Hepatocyte (in vitro differentiated cells): ENCODE results near the gene MSI1. TPM values are rescaled to one million over a fixed set of nuclear protein-coding genes. Genes with fewer than 3 reads are reported as not detected.

Experiments
- DNase-seq: peaks from one replicate; pipeline ENCODE4 v3.0.0-alpha.2; 2016; ENCODE audit warnings: low spot score
- H2AFZ ChIP-seq: fragments of 200-600 bp; sonication (generic); 2 replicates; pipeline ENCODE4 v1.6.0; 2016; ENCODE audit warnings: antibody characterized with exemption, mild to moderate bottlenecking
- H3K27ac ChIP-seq: fragments of 200-600 bp; sonication (generic); 2 replicates; pipeline ENCODE4 v1.5.1; 2016; ENCODE audit warnings: mild to moderate bottlenecking
- H3K27me3 ChIP-seq: fragments of 200-600 bp; sonication (generic); 2 replicates; pipeline ENCODE4 v1.6.1; 2016
- H3K36me3 ChIP-seq: fragments of 200-600 bp; sonication (generic); replicated peaks from 2 replicates; pipeline ENCODE4 v1.5.1; 2016; ENCODE audit warnings: low read depth; ENCODE audit not compliant: insufficient read depth
- H3K4me1 ChIP-seq: fragments of 200-600 bp; sonication (generic); 2 replicates; pipeline ENCODE4 v1.5.1; 2016; ENCODE audit warnings: mild to moderate bottlenecking, moderate library complexity; ENCODE audit not compliant: insufficient read depth
- H3K4me2 ChIP-seq: fragments of 200-600 bp; sonication (generic); 2 replicates; pipeline ENCODE4 v1.6.0; 2016
- H3K4me3 ChIP-seq: fragments of 200-600 bp; sonication (generic); 2 replicates; pipeline ENCODE4 v1.5.1; 2016; ENCODE audit warnings: mild to moderate bottlenecking
- H3K79me2 ChIP-seq: fragments of 200-600 bp; sonication (generic); 2 replicates; pipeline ENCODE4 v1.6.0; 2017; ENCODE audit warnings: mild to moderate bottlenecking
- H3K9me2 ChIP-seq: fragments of 200-600 bp; sonication (generic); replicated peaks from 2 replicates; pipeline ENCODE4 v1.6.0; 2017; ENCODE audit warnings: mild to moderate bottlenecking; ENCODE audit not compliant: insufficient read depth
- H3K9me3 ChIP-seq: fragments of 200-600 bp; sonication (generic); 2 replicates; pipeline ENCODE4 v1.5.1; 2016; ENCODE audit warnings: low read depth, mild to moderate bottlenecking
- H4K20me1 ChIP-seq: fragments of 200-600 bp; sonication (generic); 2 replicates; pipeline ENCODE4 v1.6.0; 2016; ENCODE audit warnings: mild to moderate bottlenecking; ENCODE audit not compliant: insufficient read depth, poor library complexity, severe bottlenecking
- CTCF ChIP-seq: fragments of 200-600 bp; sonication (generic); IDR thresholded peaks from 2 replicates; pipeline ENCODE4 v1.5.1; 2016; ENCODE audit warnings: antibody characterized with exemption, mild to moderate bottlenecking; ENCODE audit not compliant: poor library complexity
- EZH2 ChIP-seq: fragments of 200-600 bp; sonication (generic); IDR thresholded peaks from 2 replicates; pipeline ENCODE4 v1.6.1; 2016; ENCODE audit warnings: antibody characterized with exemption, mild to moderate bottlenecking, borderline replicate concordance
- EZH2phosphoT487 ChIP-seq: fragments of 200-600 bp; sonication (generic); IDR thresholded peaks from one replicate; pipeline ENCODE4 v1.6.1; 2018; ENCODE audit warnings: antibody characterized with exemption, mild to moderate bottlenecking, low read depth, moderate library complexity; ENCODE audit not compliant: unreplicated experiment, severe bottlenecking
- WGBS: methylation state at CpG from one replicate; pipeline ENCODE4 v1.1.6; 2016; ENCODE audit warnings: low lambda C conversion rate; ENCODE audit errors: missing lambda C conversion rate; 5-methylcytosine and 5-hydroxymethylcytosine counted together
- polyA plus RNA-seq: library from polyadenylated mRNA; unstranded; fragments of >200 nt; fragmentation: Nextera tagmentation; extraction: Ambion mirVana; gene quantifications from 2 replicates; pipeline ENCODE4 v1.2.1, GENCODE V29; 2016
- total RNA-seq: library from RNA; depleted of rRNA; stranded (reverse); fragments of >200 nt; gene quantifications from 2 replicates; pipeline ENCODE4 v1.2.3, GENCODE V29; 2014

MSI1 gene
- total RNA-seq (2.2 and 9.3 TPM in 2 replicates), polyA plus RNA-seq (4.4 and 5.6 TPM in 2 replicates)

- WGBS, result 0% methylated on average over 5 of the region's 119 CpGs
- TF ChIP-seq EZH2phosphoT487, result no peak
- TF ChIP-seq EZH2, result no peak
- TF ChIP-seq CTCF, result no peak
- peaks cover 27% of the 10 kb centered on the region for H3K4me1 ChIP-seq
Measured at GRCh38 chr12:120368789-120369602, at the start of gene MSI1. TSS of gene MSI1 (minus strand) at chr12:120369164. CDS start at chr12:120369091, 73 bp downstream.

GRCh38 chr12:120417917-120418580, 49.1 kb upstream of the MSI1 start:
- Histone ChIP-seq H3K36me3 (no peaks in the 10 kb centered on the region), H2AFZ (no peak overlapping the region), H3K79me2 (no peaks in the 10 kb centered on the region), H3K4me3 (no peak overlapping the region), H3K4me1 (peaks cover 6% of the 10 kb centered on the region), H4K20me1 (no peaks in the 10 kb centered on the region), H3K27ac (no peak overlapping the region), H3K4me2 (no peak overlapping the region), H3K9me2 (no peaks in the 10 kb centered on the region), H3K27me3 (no peaks in the 10 kb centered on the region), H3K9me3 (no peaks in the 10 kb centered on the region)
- TF ChIP-seq CTCF (no peak), EZH2phosphoT487 (no peak), EZH2 (no peak)
- WGBS, result 90% methylated on average over 4 of the region's 4 CpGs
- DNase-seq, result no peak

More at GRCh38 chr12:120368789-120369602, at the start of gene MSI1:
- H3K27ac ChIP-seq, result no peak within 1 kb of the TSS
- peaks cover 29% of the 10 kb centered on the region for H3K27me3 ChIP-seq
- H3K36me3 ChIP-seq, result no peaks in the 10 kb centered on the region
- peak within 1 kb of the TSS; percentile 74 for H2AFZ ChIP-seq
- H3K4me2 ChIP-seq, result peak within 1 kb of the TSS; percentile 98
- no peaks in the 10 kb centered on the region for H4K20me1 ChIP-seq
- DNase-seq, result peak; percentile 45
- no peaks in the 10 kb centered on the region for H3K9me2 ChIP-seq
- H3K79me2 ChIP-seq, result peaks cover 8% of the 10 kb centered on the region
- no peaks in the 10 kb centered on the region for H3K9me3 ChIP-seq
- peak within 1 kb of the TSS; percentile 93 for H3K4me3 ChIP-seq

GRCh38 chr12:120416490-120417216, 47.7 kb upstream of the MSI1 start:
- no peak for TF ChIP-seq EZH2phosphoT487
- TF ChIP-seq CTCF, result no peak
- TF ChIP-seq EZH2, result no peak
- Histone ChIP-seq H3K9me3 (no peaks in the 10 kb centered on the region), H3K79me2 (no peaks in the 10 kb centered on the region), H3K9me2 (no peaks in the 10 kb centered on the region), H4K20me1 (no peaks in the 10 kb centered on the region), H3K4me1 (peaks cover 6% of the 10 kb centered on the region), H3K36me3 (no peaks in the 10 kb centered on the region), H3K27ac (no peak overlapping the region), H3K27me3 (no peaks in the 10 kb centered on the region), H2AFZ (no peak overlapping the region), H3K4me3 (no peak overlapping the region), H3K4me2 (no peak overlapping the region)
- 87% methylated on average over 7 of the region's 7 CpGs for whole genome bisulfite sequencing
- DNase-seq, result no peak
